HFF-Myc (cell line): ENCODE measurements around the gene PBOV1.

Experiments
- DNase-seq: peaks from one replicate; pipeline ENCODE4 v3.0.0-alpha.2; 2011; ENCODE audit warnings: low read depth; ENCODE audit errors: extremely low read depth
- H3K4me3 ChIP-seq: replicated peaks from 2 replicates; pipeline ENCODE4 v1.5.1; 2011; ENCODE audit warnings: low read depth, mild to moderate bottlenecking, control low read depth, low read length
- CTCF ChIP-seq: IDR thresholded peaks from 2 replicates; pipeline ENCODE4 v1.5.1; 2012; ENCODE audit warnings: mild to moderate bottlenecking, low read depth, low read length, control low read depth; ENCODE audit errors: missing control alignments

Gene PBOV1

GRCh38 chr6:138248011-138248410, 29.7 kb upstream of the PBOV1 start:
- no peak for DNase-seq
- no peak for TF ChIP-seq CTCF

GRCh38 chr6:138246650-138247440, 28.6 kb upstream of the PBOV1 start:
- no peak overlapping the region for H3K4me3 ChIP-seq
- TF ChIP-seq CTCF, result no peak
- DNase-seq, result no peak

More at GRCh38 chr6:138248011-138248410, 29.7 kb upstream of the PBOV1 start:
- no peak overlapping the region for H3K4me3 ChIP-seq

- no peak overlapping the region for H3K4me3 ChIP-seq
- DNase-seq, result no peak
- TF ChIP-seq CTCF, result no peak
These were observed 27.5 kb upstream of the PBOV1 start for GRCh38 chr6:138245751-138246150.

GRCh38 chr6:138242987-138243592, 24.8 kb upstream of the PBOV1 start:
- TF ChIP-seq CTCF, result no peak
- H3K4me3 ChIP-seq, result no peak overlapping the region
- DNase-seq, result no peak

GRCh38 chr6:138241934-138242333, 23.6 kb upstream of the PBOV1 start:
- TF ChIP-seq CTCF, result no peak
- DNase-seq, result no peak
- H3K4me3 ChIP-seq, result no peak overlapping the region

- no peak for DNase-seq
- TF ChIP-seq CTCF, result no peak
- H3K4me3 ChIP-seq, result no peak overlapping the region
These were observed 23.1 kb upstream of the PBOV1 start for GRCh38 chr6:138241381-138241780.
